ENCODE data around the gene MORN1.
A peak's percentile ranks its signal among the peaks of the same experiment; 100 is the strongest.

MORN1 gene

GRCh38 chr1:2292725-2293450 lies 98.5 kb downstream of the MORN1 start:
- no peak for DNase-seq (ENCODE audit: low read depth)

- DNase-seq (ENCODE audit: low read depth): no peak
These were observed 99.8 kb downstream of the MORN1 start for GRCh38 chr1:2291577-2291976.

DNA sequence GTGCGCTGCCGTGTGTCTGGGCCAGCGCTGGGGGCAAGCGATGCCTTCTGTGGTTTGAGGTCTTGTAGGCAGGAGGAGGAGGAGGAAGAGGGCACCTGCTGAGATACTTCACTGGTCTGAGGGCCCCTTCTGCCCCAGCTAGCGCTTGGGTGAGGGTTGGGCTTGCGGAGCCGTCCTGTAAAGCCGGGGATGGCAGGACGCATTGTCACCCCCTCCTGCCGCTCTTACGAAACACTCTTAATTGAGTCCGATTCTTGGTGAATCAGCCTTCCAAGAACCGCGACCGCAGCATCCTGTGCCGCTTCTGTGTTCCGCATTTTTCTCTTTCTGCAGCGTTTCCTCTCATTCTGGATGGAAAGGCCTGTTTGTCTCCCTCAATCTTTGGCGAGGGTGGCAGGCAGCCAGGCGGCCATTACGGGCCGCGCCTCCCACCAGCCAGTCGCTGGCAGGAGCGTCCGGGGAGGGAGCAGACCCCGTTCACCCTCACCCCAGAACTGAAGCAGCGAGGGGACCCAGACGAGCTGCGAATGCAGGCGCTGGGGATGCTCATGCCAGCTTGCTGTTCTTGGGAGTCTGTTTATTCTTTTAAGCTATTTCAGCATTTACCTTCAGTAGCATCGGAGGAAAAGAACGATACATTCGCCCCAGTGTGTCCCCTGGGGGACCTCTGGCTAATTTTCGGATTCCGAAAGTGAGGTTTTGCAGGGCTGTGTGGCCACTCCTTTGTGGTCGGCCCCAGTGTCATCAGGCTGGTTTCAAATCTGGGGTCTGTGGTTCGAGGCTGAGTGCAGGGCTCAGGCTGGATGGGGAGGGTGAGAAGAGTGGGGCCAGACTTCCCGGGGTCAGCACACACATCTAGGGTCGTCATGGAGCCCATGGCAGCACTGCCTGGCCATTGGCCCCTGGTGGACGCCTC lies 100.5 kb downstream of the MORN1 start:
- DNase-seq (ENCODE audit: low read depth): peak; percentile 98

DNA sequence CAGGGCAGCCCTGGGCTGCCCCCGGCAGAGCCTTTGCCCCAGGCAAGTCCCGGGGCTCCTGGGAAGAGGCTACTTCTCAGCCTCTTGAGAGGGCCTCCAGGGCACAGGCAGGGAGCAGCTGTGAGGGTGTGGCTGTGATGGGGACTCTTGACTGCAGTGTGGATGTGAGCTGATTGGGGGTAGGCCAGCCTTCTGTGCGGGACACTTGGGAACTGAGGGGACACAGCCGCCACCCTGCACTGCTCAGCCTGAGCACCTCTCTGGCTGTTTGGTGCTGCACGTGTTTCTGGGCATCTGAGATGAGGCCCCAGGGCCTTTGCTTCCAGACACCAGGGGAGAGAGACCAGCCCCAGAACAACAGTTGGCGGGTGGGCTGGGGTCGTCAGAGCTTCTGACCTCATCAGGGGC lies 101.2 kb downstream of the MORN1 start:
- no peak for DNase-seq (ENCODE audit: low read depth)

DNA sequence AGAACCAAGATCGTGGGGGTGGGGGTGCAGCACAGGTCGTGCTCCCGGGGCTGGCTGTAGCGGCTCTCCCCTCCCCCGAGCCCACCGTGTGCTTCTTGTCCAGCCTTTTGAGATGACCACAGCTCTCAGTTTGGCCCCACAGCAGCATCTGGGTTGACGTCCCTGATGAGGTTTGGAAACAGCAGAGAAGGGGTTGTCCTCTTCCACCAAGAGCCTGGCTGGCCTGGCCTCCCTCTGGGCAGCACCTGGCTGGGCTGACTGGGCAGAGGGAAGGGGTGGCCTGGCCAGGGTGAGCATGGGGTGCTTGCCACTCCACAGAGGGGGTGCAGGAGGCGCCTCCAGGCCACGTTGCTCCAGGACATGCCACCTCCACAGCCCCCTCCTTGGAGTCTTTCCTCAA lies 101.7 kb downstream of the MORN1 start:
- no peak for DNase-seq (ENCODE audit: low read depth)

DNA sequence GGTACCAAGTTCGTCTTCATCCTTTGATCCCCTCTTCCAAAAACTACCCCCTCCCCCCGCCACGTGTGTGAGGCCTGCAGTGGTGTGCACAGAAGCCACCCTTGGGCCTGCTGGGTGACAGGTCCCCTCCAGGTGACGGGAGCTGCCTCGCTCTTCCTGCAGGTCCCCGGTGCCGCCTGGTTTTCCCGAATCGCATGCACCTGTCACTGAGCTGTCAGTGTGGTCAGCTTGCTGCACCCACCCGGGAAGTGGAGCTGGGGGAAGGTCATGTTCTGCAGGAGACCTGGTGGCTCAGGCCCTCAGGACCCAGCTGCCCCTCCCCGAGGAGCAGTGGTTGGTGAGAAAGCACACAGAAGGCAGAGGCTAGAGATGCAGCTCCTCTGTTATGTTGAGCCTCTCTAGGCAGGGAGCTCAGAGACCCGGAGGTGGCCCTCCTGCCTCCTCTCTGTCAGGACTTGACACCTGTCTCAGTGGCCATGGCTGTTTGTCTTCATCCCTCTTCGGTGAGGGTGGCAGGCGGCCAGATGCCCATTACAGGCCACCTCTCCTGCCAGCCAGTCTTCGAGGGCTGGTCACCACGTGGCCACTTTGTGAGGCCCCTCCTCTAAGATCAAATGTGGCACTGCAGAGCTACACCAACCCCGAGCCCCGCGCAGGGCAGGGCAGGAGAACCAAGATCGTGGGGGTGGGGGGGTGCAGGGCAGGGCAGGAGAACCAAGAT lies 102.4 kb downstream of the MORN1 start:
- DNase-seq (ENCODE audit: low read depth): no peak

DNA sequence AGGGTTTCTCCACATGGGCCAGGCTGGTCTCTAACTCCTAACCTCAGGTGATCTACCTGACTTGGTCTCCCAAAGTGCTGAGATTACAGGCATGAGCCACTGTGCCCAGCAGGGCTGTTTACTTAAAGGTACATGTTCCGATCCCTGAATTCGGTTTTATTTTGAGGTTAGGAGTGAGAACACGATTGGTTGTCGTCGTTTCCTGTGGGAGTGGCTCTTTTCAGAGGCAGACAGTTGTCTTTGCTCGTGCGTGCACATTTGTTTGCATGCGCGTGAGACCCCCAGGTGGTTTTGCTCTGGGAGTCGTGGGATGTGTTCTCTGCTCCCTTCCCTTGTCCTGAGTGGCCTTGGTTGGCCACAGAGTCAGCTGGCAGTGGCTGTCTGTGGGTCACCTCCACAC lies 103.0 kb downstream of the MORN1 start:
- DNase-seq (ENCODE audit: low read depth): no peak

DNA sequence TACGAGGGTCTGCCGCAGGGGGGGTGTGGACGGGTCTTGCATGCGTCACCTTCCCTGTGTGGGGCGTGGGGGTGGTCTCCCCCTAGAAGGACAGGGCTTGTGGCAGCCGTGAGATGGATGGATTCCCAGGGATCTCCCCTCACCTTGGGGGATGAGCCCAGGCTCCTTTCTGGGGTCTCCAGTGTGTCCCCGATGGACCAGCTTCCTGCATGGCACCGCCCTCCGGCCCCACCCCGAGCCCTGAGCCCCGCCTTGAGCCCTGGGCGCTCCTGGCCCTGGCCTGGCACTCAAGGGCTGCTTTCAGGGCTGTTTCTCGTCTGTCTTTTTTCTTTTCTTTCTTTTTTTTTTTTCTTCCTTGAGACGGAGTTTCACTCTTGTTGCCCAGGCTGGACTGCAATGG lies 103.7 kb downstream of the MORN1 start:
- DNase-seq (ENCODE audit: low read depth): no peak

DNA sequence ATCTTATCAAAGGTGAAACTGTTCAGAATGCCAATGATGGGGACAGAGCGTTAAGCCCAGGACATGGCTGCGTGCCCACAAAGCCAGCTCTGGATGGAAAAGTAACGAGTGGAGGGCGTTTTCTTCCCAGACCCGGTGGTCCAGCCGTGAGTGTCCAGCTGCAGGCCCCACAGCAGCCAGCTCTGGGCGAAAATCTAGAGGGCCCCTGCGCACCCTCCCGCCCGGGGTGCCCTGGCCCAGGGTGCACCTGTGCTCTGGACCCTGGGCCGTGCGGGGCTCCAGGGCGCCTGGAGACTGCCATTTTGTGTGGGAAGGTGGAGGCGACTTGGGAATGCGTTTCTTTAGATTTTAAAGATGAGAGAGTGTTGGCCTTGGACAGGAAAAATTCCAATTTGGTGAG lies 104.4 kb downstream of the MORN1 start:
- no peak for DNase-seq (ENCODE audit: low read depth)

DNA sequence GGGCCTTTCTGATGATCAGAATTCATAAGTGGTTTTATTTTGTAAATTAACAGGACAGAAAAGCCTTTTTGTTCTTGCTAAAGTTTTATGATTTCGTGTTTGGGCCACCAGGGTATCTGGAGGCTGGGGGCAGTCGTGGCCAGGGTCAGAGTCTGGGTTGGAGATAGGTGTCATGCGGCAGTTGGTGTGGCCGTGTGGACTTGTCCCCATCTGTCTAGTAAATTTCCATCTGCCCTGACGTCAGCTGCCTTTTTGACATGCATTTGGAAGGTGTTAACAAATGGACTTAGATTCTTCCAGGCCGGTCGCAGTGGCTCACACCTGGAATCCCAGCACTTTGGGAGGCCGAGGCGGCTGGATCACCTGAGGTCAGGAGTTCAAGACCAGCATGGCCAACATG lies 106.4 kb downstream of the MORN1 start:
- no peak for DNase-seq (ENCODE audit: low read depth)

DNA sequence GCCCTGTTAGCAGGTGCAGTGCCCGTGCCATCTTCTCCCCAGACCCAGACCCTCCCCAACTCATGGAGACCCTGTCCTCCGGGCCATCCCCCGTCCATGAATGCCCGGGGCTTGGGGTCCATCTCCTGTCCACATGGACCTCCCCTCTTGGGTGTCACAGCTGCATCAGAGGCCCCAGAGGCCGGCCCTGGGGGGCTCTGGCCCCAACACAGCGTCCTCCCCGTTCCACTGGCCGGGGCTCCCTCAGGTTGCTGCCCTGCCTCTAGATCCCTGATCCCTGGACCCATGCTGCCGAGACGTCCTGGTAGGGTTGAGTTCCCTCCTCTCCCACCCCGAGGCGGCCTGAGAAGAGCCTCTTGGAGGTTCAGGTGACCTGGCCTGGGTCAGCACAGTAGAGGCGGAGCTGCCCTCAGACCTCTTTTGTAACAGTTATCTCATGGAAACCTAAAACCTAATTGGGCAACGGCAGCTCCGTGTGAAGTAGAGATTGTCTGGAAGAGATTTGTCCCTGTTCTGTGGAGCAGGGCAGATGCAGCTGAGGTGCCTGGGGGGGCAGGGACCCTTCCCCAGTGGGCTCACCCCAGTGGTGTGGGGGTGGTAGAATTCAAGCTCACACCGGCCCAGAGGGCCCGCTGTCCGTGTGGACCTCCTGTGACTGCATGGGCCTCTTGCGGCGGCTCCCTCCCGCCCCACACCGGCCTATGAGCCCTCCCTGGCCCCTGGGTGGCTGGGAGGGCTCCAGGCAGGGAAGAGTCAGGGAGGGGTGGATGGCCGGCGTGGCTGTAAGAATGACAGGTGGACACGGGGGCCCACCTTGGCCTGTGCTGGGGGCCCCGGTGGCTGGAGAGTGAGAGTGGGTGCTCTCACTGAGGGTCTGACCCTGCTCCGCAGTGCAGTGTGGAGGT lies 107.1 kb downstream of the MORN1 start:
- DNase-seq (ENCODE audit: low read depth): peak; percentile 66

DNA sequence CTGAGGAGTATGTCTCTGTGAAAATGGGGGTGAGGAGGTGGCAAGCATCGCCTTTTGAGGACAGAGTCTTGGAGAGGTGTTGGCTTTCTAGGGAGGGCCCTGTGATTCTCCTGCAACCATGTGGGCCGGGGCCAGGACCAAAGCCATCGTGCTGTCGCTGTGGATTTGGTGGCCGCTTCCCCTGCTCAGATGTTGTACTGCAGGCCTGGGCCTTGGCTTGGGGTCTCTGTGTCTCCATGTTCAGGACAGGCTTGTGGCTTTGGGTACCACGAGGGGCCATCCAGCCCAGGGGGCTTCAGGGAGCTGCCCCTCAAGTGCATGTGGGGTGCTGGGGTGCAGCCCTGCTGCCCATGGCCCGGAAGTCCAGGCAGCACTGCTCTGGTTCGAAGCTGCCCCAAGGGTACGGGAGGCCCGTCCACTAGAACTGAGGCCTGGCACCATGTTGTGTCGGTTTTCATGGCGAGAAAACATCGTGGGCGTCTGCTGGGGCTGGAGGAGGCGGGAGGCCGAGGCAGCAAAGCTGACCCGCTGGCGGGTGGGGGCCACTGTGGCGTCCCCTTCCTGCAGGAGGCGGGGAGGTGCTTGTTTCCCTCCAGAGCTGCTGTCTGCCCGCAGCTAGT lies 107.9 kb downstream of the MORN1 start:
- DNase-seq (ENCODE audit: low read depth): no peak

GRCh38 chr1:2282556-2283270 lies 108.6 kb downstream of the MORN1 start:
- DNase-seq (ENCODE audit: low read depth): no peak

DNA sequence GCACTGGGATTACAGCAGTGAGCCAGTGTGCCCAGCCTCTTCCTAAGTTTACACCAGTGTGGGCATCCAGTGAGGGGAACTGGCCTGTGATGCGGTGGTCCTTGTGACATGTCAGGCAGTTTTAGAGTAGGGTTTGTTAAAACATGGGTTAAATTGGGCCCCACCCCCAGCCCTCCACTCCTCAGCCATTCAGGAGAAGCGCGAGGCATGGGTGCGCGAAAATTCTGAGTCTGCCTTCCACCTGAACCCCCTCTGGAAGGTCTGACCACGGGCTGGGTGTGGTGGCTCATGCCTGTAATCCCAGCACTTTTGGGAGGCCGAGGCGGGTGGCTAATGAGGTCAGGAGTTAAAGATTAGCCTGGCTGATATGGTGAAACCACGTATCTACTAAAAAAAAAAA lies 111.5 kb downstream of the MORN1 start:
- no peak for DNase-seq (ENCODE audit: low read depth)

DNA sequence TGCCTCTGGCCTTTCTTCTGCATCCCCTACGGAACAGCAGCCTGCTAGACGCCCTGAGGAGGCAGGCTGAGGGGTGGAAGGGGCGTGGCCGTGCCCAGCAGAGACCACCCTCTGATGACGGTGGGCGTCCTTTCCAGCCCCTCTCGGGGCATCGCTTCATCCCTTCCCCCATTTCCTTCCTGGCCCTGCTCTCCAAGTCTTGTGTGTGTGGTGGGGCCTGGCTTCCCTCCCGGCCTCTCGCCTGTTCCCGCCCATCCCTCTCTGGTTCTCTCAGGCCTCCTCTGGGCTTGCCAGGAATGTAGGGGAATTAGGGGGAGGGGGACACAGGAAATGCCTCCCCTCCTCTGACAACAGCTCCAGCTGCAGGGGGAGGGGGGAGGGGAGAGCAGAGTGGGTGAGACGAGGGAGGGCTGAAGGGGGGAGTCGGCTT lies 112.1 kb downstream of the MORN1 start:
- DNase-seq (ENCODE audit: low read depth): peak; percentile 93

DNA sequence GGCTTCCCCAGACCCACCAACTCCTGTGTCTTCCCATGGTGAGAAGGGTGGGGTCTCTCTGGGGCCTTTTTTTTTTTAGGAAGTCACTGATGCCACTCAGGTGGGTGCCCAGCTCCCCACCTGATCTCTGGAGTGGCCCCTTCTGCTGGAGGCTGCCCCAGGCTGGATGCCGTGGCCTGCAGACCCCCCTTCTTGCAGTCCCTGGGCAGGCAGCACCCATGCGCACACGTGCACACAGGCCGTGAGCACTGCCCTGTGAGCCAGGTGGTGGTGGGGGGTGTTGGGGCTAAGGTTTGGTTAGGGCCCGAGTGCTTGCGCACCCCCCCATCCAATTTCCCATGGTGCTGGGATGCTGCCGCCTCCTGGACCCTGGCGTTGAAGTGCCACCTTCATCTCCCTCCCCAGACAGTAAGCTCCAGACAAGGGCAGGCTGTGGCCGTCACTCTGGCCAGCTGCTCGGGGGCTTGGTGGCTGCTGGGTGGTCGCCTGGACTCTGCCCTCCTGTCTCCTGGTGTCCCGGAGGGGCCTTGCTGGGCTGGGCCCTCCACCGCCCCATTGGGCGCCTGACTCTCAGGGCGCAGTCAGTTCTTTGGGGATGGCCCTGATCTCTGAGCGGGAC lies 112.7 kb downstream of the MORN1 start:
- DNase-seq (ENCODE audit: low read depth): no peak

DNA sequence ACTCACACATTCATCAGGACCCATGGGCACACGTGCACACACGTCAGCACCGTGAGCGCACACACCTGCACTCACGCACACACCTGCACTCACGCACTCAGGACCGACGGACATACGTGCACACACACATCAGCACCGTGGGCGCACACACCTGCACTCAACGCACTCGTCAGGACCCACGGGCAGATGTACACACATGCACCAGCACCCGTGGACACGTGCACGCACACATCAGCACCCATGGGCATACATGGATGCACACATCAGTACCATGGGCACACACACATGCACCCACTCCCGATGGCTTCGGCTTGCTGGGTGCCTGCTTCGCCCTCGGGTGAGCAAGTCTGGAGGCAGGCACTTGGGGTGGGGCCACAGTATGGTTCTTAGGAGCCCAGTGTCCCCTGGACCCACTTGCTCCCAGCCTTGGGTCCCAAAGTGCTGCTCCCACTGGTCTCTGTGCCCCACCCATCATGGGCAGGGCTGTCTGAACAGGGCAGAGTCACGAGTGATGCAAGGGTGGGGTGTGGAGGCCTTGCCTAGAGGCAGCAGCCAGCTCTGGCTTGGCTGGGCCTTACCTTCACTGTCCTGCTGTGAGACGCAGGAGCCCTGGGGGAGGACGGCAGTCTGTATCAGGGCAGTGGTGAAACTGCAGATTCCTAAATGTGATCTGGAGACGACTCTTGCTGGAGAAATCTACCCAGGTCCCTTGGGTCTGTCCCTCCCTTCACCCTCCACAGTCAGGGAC lies 113.4 kb downstream of the MORN1 start:
- no peak for DNase-seq (ENCODE audit: low read depth)

- DNase-seq (ENCODE audit: low read depth): peak; percentile 67
These were observed 114.4 kb downstream of the MORN1 start for GRCh38 chr1:2276803-2277580.
